ENCODE data around the gene B3GNT7.

The B3GNT7 gene

DNA sequence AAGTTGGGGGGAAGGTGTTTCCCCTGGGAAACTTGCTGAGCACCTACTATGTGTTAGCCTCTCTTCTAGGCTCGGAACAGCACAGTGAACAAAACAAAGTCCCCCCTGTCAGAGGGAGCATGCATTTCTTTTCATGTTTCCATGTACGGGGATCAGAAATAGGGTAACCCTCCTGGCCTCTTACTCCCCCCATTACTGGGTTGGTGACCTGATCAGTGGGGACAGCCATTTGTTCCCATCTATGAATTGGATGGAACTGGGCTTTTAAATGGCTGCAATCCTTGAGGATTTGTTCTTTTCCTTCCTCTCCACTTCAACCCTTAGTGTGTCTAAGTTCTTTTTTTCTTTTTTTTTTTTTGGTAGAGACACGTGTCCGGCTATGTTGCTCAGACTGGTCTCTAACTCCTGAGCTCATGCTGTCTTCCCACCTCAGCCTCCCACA, 55.1 kb downstream of the B3GNT7 start:
- Histone ChIP-seq H3K9me3 (ENCODE audit: insufficient read depth, low read depth, low read length) (no peaks in the 10 kb centered on the region), H3K9me2 (replicated peaks; ENCODE audit: low read depth, low read length) (no peaks in the 10 kb centered on the region), H3K4me1 (ENCODE audit: insufficient read depth, low read length, poor library complexity, severe bottlenecking) (no peaks in the 10 kb centered on the region), H3K4me3 (ENCODE audit: low read length, poor library complexity, severe bottlenecking) (no peak overlapping the region), H3K27me3 (ENCODE audit: insufficient read depth, low read length, poor library complexity, severe bottlenecking) (no peaks in the 10 kb centered on the region), H3K36me3 (ENCODE audit: insufficient read depth, low read length) (peaks cover 34% of the 10 kb centered on the region; the same call in 1 of the 2 replicates), H3K4me2 (ENCODE audit: low read depth, low read length, poor library complexity, severe bottlenecking) (no peak overlapping the region), H3K9ac (ENCODE audit: low read depth, low read length, poor library complexity, severe bottlenecking) (no peak overlapping the region), H4K20me1 (ENCODE audit: insufficient read depth, low read length, poor library complexity, severe bottlenecking) (peaks cover 5% of the 10 kb centered on the region), H2AFZ (ENCODE audit: low read length) (no peak overlapping the region), H3F3A (ENCODE audit: low read depth) (peaks cover 19% of the 10 kb centered on the region), H3K79me2 (ENCODE audit: insufficient read depth, low read length) (peaks cover 3% of the 10 kb centered on the region; the same call in 1 of the 2 replicates)
- no peak for TF ChIP-seq EZH2phosphoT487 (IDR thresholded peaks at IDR 0.05; ENCODE audit: borderline replicate concordance)
- TF ChIP-seq, protein P1, sequence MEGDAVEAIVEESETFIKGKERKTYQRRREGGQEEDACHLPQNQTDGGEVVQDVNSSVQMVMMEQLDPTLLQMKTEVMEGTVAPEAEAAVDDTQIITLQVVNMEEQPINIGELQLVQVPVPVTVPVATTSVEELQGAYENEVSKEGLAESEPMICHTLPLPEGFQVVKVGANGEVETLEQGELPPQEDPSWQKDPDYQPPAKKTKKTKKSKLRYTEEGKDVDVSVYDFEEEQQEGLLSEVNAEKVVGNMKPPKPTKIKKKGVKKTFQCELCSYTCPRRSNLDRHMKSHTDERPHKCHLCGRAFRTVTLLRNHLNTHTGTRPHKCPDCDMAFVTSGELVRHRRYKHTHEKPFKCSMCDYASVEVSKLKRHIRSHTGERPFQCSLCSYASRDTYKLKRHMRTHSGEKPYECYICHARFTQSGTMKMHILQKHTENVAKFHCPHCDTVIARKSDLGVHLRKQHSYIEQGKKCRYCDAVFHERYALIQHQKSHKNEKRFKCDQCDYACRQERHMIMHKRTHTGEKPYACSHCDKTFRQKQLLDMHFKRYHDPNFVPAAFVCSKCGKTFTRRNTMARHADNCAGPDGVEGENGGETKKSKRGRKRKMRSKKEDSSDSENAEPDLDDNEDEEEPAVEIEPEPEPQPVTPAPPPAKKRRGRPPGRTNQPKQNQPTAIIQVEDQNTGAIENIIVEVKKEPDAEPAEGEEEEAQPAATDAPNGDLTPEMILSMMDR (conservative IDR thresholded peaks at IDR 0.05; ENCODE audit: low read length) = no peak

Measured in Loucy (cell line).